Activated CD4-positive, alpha-beta T cell treated with anti-CD3 and anti-CD28 coated beads, Interleukin-2, amount 50 U/mL, for 16 hours (primary cell): Measurements from ENCODE around the gene ZNF628.

Experiments
- DNase-seq: peaks from one replicate; pipeline ENCODE4 v3.0.0-alpha.2; 2020

ZNF628 gene

DNA sequence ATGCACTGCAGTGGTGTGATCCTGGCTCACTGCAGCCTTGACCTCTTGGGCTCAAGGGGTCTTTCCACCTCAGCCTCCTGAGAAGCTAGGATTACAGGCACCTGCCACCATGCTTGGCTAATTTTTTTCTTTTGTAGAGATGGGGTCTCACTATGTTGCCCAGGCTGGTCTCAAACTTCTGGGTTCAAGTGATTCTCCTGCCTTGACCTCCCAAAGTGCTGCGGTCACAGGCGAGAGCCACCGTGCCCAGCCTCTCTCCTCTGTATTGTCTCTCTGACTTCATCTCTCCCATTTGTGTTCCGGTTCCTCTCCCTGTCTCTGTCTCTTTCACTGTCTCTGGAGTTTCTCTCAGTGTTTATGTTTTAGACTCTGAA lies 10.2 kb upstream of the ZNF628 start:
- DNase-seq: no peak

DNA sequence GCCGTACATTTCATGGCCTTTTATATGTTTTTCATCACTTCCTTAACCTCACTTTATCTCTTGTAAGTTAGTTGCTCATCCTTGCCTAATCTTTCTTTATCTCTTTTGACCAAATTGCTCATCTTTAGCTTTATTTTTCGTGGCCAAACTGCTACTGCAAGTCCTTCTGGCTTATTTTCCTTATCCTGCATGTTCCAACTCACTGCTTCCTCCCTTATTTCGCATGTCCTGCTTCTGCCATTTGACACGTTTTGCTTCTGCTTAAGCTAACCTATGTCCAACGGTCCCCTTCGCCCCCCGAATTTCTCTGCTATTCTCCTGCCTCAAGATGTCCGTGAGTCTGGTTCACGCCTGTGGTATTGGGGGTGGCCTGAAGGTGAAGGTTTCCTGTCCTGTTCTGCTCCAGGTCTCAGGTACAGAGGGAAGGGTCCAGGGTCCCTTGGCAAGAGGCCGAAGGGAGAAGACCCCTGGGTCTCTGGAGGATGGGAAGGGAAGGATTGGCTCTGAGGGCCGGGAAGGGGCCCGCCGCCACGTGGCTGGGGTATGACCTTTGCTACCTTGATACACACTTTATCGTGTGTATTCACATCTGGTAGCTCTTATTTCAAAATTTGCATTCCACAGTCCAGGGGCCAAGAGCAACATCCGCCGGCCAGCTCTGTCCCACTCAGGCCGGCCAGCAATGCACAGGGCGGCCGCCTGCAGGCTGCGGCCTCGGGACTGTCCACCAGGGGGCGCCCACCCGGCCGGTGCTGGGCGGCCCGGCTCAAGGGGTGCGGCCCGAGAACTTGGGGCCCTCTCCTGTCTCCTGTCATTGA lies 9.0 kb upstream of the ZNF628 start:
- peak; percentile 68 for DNase-seq

DNA sequence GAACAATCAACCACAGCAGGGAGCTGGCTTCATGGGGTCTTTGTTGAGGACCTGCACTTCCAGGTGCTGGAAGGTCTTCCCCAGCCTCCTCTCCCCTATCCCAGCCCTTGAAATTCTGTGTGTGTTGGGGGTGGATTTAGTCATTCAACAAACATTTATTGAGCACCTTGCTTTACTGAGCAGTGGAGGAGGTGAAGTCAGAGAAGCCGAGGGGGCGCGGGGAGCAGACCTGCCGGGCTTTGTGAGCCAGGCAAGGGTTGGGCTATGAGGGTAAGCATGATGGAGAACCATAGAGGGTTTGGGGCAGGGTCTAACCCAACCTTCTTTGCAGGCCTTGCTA lies 8.4 kb upstream of the ZNF628 start:
- DNase-seq: no peak

DNA sequence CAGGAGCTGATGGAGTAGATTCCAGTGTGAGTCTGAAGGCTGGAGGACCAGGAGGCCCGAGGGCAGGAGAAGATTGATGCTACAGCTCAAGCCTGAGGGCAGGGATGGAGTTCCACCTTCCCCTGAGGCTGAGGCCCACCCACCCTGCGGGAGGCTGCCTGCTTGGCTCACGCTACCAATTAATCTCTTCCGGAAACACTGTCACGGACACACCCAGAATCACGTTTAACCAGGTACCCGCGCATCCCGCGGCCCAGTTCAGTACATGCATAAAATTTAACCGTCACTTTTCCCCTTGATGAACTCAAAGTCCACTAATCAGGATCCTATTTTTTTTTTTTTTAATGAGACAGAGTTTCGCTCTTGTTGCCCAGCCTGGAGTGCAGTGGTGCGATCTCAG lies 5.2 kb upstream of the ZNF628 start:
- DNase-seq: no peak

DNA sequence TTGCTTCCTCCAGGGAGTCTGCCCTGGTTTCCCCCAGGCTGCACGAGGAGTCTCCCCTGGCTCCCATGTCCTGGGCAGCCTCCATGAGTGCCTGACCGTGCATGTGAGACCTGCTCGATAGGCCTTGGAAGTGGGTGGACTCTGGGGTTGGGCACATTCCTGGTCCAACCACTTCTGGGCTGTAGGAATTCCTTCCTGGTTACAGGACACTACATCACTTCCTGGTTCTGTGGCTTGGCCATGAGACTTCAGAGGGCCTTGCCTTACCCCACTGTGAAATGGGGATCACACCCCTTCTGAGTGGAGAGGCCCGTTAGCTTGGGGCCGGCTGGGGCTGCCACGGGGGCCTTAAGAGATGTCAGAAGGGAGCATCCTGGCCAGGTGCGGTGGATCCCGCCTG lies 4.0 kb upstream of the ZNF628 start:
- no peak for DNase-seq

DNA sequence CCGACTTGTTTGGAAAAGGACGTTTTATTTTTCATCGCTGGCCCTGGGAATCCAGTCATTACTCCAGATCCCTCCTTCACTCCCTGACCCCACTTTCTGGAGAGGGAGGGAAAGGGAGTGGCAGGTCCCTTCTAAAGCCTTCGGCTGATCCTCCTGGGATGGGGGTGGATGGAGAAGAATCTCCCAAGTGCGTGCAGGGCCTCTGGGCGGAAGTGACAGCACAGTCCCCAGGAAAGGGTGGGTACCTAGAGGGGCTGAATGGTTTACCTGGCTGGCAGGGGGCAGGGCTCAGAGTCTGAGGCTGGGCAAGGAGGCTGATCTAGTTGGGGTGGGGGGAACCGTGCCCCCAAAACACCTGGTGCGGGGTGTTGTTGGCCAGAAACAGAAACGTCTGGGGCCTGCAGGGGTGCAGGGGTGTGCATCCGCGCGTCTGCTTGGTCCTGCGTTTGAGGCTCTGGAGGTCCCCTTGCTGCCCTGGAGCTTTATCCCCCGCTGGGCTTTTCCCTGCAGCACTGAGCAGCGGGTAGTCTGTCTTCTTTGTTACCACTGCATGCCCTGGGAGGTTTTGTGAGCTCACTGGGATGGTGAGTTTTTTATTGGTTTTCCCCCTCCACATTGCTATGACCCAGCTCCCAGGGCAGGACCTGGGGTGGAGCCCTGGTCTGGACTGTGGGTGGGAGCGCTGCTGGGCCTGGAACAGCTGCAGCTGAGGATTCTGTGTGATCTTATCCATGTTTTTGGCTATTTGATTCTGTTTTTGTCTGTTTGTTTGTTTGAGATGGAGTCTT lies 3.0 kb upstream of the ZNF628 start:
- DNase-seq: no peak

DNA sequence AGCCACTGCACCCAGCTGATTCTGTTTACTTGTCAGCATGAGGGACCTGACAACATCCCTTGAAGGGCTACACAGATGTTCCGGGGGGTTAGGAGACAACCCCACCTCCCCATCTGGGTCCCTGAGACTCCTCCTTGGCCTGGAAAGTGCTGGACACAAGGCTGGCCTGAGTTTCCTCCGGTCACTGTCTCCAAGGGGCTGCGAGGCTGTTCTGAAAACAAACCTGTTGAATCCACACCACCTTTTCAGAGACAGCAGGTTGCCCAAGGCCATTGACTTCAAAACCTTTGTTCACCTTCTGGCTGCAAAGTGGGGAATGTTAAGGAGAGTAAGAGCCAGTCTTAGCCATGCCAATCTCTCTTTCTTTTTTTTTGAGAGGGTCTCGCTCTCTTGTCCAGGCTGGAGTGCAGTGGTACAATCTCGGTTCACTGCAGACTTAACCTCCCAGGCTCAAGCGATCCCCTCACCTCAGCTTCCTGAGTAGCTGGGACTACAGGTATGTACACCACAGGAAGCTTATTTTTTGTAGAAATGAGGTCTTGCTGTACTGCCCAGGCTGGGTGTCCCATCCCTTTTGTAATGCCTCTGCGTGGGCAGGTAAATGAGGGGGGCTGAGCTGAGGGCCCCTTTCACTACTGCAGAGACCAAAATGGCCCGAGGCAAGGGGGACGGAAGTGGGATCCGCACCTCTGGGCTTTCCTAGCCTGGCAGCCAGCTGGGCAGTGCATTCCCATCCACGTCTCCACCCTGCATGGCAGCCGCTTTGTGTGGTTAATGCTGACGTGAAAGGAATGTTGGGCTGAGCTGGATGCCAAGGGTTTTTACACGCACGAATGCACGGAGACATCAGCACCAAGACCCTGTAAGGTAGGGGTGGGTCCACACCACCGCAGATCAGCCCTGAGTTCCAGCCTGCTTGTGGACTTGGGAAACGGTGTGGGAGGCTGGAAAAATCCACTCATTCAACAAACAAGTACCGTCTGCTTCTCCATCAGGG lies 1.9 kb upstream of the ZNF628 start:
- DNase-seq: no peak

DNA sequence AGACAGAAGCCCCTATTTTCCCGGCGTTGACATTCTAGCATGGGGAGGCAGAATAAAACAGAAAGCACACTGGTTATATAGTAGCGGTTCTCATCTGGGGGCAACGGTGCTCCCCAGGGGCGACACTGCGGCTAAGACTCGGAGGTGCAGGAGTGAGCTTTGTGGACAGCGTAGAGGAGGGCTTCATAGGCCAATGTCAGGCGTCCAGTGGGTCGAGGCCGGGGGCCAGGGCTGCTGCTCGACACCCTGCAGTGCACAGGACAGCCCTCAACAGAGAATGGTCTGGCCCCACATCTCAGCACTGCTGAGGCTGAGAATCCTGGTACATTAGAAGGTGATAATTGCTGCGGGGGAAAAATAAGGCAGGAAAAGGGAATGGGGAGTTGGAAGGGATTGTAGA lies 1.5 kb downstream of the ZNF628 start:
- DNase-seq: no peak

DNA sequence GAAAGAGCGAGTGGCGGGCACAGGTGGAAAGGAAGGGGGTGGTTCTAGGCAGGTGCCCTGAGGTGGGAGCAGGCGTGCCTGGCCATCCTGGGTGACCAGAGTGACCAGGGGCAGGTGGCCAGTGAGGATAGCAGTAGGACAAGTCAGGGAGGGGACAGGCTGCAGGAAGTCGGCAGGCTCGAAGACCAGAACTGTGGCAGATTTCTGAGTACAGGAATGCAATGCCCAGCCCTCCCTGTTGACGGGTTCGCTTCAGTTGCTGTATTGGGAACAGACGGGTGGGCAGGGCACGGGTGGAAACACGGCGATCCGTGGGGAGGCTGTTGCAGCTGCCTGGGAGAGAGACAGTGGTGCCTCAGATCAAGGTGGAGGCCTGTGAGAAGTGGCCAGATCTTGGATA lies 1.9 kb downstream of the ZNF628 start:
- DNase-seq: no peak

DNA sequence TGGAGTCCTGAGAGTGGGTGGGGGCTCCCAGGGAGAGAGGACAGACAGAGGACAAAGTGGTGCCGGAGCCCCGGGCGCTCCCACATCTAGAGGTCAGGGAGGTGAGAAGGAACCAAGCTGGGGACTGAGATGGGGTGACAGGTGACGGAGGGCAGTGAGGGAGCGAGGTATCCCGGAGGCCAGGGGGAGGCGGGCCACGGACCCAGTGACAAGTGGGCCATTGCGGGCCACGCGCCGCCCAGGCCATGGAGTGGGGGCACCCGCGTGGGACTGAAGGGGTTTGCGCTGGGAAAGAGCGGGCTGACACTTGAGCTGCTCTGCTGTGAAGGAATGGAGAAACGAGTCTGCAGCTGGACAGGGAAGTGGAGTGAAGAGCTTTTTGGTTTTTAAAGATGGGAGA lies 2.6 kb downstream of the ZNF628 start:
- DNase-seq: no peak

DNA sequence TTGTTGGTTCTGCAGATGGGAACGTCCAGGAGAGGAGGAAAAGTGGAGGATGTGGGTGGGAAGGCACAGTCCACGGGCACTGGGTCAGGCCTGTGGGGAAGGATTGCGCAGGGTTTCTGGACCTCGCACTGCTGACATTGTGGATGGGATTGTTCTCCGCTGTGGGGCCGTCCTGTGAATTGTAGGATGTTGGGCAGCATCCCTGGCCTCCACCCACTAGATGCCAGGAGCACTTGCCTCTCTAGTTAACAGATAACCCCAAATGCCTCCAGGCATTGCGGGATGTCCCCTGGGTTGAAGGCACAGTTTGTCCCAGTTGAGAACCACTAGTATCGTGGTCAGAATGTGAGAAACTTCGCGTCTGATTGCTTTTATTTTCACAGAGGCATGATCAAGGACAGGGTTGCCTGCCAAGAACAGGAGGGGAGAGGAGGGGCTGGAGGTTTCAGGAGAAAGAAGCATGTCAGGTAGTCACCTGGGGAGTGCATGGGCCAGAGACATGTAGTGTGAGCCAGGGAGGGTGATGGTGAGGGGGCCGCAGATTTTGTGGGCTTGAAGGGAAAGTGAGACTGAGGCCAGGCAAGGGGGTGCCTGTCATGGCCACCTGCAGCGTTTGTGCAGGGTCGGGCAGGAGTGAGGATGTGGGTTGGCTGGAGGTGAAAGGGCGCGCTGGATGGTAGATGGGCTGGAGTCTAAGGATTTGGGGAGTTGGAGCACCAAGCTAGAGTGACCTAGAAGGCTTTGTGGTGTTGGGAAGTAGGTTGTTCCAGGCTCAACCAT lies 3.2 kb downstream of the ZNF628 start:
- no peak for DNase-seq

DNA sequence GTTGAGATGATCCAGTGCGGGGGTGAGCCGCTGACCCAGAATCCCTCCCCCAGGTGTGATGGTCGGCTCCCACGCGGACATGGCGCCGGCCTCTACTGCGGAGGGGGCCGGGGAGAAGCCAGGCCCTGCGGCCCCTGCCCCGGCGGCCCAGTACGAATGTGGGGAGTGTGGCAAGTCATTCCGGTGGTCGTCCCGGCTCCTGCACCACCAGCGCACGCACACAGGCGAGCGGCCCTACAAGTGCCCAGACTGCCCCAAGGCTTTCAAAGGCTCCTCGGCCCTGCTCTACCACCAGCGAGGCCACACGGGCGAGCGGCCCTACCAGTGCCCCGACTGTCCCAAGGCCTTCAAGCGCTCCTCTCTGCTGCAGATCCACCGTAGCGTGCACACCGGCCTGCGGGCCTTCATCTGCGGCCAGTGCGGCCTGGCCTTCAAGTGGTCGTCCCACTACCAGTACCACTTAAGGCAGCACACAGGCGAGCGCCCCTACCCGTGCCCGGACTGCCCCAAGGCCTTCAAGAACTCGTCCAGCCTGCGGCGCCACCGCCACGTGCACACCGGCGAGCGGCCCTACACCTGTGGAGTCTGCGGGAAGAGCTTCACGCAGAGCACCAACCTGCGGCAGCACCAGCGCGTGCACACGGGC lies 4.9 kb downstream of the ZNF628 start:
- DNase-seq: no peak

DNA sequence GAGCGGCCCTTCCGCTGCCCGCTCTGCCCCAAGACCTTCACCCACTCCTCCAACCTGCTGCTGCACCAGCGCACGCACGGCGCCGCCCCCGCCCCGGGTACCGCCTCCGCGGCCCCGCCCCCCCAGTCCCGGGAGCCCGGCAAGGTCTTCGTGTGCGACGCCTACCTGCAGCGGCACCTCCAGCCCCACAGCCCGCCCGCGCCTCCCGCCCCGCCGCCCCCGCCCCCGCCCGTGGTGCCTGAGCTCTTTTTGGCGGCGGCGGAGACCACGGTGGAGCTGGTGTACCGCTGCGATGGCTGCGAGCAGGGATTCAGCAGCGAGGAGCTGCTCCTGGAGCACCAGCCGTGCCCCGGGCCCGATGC lies 5.4 kb downstream of the ZNF628 start:
- DNase-seq: no peak

DNA sequence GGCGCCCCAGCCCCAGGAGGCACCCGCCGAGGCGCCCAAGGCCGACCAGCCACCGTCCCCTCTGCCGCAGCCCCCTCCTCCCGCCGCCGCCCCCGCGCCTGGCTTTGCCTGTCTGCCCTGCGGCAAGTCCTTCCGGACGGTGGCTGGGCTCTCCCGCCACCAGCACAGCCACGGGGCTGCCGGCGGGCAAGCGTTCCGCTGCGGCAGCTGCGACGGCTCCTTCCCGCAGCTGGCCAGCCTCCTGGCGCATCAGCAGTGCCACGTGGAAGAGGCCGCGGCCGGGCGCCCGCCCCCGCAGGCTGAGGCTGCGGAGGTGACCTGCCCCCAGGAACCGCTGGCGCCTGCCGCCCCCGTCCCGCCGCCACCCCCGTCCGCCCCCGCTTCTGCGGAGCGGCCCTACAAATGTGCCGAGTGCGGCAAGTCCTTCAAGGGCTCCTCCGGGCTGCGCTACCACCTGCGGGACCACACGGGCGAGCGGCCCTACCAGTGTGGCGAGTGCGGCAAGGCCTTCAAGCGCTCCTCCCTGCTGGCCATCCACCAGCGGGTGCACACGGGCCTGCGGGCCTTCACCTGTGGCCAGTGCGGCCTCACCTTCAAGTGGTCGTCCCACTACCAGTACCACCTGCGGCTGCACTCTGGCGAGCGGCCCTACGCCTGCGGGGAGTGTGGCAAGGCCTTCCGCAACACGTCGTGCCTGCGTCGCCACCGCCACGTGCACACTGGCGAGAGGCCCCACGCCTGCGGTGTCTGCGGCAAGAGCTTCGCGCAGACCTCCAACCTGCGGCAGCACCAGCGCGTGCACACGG lies 5.9 kb downstream of the ZNF628 start:
- no peak for DNase-seq

DNA sequence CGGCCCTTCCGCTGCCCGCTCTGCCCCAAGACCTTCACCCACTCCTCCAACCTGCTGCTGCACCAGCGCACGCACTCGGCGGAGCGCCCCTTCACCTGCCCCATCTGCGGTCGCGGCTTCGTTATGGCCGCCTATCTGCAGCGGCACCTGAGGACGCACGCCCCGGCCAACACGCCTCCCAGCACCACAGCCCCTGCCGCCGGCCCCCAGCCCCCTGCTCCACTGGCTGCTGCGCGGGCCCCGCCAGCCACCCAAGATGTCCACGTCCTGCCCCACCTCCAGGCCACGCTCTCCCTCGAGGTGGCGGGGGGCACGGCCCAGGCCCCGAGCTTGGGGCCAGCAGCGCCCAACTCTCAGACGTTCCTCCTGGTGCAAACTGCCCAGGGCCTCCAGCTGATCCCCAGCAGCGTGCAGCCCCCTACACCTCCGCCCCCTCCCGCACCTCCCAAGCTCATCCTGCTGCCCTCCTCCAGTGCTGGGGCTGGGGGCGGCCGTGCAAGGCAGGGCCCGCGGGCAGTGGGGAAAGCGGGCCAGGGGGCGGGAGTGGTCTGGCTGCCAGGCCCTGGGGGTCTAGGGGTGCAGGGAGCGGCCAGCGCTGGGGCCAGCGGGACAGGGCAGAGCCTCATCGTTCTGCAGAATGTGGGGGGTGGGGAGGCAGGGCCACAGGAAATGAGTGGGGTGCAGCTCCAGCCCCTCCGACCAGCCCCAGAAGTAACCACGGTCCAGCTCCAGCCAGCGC lies 6.7 kb downstream of the ZNF628 start:
- DNase-seq: no peak

DNA sequence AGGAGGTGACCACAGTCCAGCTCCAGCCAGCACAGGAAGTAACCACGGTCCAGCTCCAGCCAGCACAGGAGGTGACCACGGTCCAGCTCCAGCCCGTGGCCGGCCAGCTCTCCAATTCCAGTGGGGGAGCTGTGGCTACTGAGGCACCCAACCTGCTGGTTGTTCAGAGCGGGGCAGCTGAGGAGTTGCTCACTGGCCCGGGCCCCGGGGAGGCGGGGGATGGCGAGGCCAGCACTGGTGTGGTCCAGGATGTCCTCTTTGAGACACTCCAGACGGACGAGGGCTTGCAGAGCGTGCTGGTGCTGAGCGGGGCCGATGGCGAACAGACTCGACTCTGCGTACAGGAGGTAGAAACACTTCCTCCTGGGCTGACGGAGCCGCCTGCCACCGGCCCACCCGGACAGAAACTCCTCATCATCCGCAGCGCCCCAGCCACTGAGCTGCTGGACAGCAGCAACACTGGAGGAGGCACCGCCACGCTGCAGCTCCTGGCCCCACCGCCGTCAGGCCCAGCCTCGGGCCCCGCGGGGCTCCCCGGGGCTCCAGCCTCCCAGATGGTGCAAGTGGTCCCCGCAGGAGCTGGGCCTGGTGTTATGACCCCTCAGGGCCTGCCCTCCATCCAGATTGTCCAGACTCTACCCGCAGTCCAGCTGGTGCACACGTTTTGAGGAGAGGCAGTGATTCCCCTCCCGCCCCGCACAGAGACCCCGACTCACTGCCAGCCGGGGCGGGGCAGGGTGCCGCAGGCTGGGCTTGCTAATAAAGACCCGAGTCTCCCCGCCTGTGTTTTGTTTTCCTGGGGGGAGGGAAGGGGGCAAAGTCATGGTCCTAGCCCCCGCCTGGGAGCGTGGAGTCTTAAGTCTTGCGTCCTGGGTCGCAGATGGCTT lies 7.5 kb downstream of the ZNF628 start:
- DNase-seq: no peak

DNA sequence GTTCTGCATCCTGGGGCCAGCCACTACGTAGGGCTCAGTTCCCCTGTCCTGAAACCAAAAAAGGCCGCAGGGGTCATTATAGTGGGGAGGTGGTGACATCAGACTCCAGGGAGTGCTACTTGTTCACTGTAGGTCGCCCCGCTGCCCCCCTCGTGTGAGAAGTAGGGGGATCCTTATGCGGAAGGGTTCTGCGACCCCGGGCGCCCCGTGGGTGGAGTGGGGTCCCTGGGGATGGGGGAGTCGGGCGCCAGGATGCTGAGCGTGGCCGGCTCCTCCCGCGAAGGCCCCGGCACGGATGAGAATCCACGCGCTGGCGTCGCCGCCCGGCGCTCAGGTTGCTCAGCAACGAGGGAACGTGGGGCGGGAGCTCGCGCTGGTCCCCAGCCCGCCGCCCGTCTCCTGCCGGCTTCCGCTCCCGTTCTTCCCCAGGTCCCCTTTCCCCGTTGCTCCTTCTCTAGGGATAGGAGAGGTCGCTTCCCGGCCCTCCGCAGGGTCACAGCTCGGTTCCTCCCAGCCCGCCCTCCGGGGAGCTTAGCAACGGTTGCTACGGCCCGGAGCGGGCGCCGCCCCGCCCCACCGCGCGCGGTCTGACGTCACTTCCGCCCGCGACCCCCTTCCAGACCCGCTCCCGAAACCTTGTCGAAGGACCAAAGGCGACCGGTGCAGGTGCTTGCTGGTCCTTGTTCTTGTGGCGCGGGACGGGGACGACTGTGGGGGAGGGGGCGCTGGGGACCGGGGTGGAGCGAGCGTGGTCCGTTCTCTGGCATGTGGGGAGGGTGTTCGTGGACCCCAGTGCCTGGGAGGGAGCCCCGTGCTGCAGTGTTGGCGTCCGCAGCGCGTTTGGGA lies 8.4 kb downstream of the ZNF628 start, which contains the start of gene NAT14:
Gene NAT14 (plus strand): TSS at position 596 of the 846 bp plus-strand sequence. CDS start 521 bp downstream, outside the sequence.
- DNase-seq: peak; percentile 60

DNA sequence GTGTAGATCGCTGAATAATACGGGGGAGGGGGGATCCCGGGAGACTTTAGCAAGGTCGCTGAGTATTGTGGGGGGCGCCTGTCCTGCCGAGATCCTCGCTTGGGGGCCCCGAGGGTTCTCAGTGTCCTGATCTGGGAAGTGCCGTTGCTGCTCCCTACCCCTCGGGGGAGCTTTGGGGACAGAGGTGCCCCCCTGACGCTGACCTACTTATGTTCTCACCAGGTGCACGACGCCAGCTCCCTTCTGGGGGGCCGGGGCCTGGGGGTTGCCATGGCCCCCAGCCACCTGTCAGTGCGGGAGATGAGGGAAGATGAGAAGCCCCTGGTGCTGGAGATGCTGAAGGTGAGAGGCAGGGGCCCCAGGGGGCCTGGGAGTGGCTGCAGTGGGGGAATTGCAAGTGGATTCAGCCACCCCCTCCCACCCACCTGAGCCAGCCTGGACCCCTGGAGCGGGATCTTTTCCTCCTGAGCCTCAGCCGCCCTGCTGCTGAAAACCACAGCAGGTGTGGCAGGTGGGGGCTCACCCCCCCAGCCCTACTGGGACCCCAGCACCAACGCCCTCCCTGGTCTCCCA lies 9.1 kb downstream of the ZNF628 start:
- DNase-seq: no peak
